Activated naive CD8-positive, alpha-beta T cell treated with anti-CD3 and anti-CD28 coated beads, Interleukin-2, amount 50 U/mL, for 24 hours (primary cell): Measurements from ENCODE around the gene DBNDD1.

ENCODE experiments used
- ATAC-seq: fragments of 150-1000 bp; cut with Tn5 transposase; one replicate; pipeline ENCODE4 v1.10.0; 2021
- DNase-seq: peaks from one replicate; pipeline ENCODE4 v3.0.0; 2021
- H3K27ac Mint-ChIP-seq: one replicate; pipeline ENCODE4 v1.8.0; 2021; ENCODE audit warnings: mild to moderate bottlenecking, mixed read lengths
- H3K27me3 Mint-ChIP-seq: one replicate; pipeline ENCODE4 v1.8.0; 2021; ENCODE audit warnings: mixed read lengths
- H3K36me3 Mint-ChIP-seq: one replicate; pipeline ENCODE4 v1.8.0; 2021; ENCODE audit warnings: low read depth, mixed read lengths
- H3K4me1 Mint-ChIP-seq: one replicate; pipeline ENCODE4 v1.8.0; 2021; ENCODE audit warnings: mixed read lengths
- H3K4me3 Mint-ChIP-seq: one replicate; pipeline ENCODE4 v1.8.0; 2021; ENCODE audit warnings: mild to moderate bottlenecking, moderate library complexity, mixed read lengths
- H3K9me3 Mint-ChIP-seq: one replicate; pipeline ENCODE4 v1.8.0; 2021; ENCODE audit warnings: mixed read lengths

The DBNDD1 gene

GRCh38 chr16:90026135-90026534 lies 6.9 kb upstream of the DBNDD1 start:
- Mint-ChIP-seq H3K36me3 (peaks cover 5% of the 10 kb centered on the region), H3K4me1 (peaks cover 17% of the 10 kb centered on the region), H3K4me3 (no peak overlapping the region), H3K9me3 (peaks cover 5% of the 10 kb centered on the region), H3K27me3 (no peaks in the 10 kb centered on the region), H3K27ac (no peak overlapping the region)
- ATAC-seq (no peak), DNase-seq (no peak)

DNA sequence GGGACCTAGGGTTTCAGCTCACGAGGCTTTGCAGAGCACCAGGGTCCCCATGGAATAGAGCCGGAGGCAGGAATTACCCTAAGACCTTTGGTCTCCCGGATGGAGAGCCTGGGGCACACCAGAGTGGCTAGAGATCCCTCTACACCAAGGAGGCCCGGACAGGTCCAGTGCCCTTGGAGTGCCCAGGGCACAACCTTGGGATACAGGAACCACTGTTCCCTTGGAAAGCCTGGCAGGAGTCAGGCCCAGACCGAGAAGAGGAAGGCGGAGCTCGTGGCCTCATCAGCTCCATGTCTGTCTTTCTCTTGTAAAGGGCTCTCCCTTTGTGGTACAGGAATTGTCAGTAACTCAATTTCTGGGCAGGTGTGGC lies 3.8 kb upstream of the DBNDD1 start:
- peaks cover 5% of the 10 kb centered on the region for H3K9me3 Mint-ChIP-seq
- peaks cover 26% of the 10 kb centered on the region for H3K4me1 Mint-ChIP-seq

DNA sequence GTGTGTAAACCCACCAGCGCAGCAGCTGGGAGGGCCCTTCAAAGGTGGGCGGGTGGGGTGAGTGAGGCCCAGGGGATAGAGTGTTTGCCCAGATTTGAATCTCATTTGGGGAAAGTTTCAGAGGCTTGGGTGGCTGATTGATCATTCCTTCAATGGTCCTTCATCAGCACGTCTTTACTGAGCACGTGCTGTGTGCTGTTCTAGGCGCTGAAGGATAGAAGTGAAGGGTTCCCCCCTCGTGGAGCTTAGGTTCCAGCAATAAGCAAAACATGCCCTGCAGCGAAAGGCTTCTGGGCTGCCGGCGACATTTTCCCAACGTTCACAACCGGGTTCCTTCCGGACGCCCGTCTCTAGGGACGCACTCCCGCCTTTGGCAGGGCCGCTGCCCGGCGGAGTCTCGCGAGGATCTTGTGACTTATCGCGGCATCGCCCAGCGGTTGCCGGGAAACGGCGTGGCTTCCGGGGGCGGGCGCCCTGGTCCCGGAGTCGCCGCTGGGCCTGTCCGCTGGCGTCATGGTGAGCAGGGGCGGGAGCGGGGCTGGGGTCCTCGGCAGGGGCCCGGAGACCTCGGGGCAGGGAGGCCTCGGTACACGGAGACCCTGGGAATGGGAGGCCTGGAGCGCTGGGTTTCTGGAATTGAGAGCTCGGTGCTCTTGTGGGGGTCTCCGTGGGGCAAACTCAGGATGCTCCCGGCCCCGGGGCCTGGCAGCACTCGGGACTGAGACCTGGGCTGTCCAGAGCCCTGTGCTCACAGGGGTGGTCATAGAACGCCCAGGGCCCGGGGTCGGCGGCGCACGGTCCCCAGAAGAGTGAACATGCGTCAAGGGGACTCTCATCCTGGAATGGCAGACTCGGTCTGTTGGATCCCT lies 3.2 kb upstream of the DBNDD1 start:
- ATAC-seq = peak; percentile 86
- Mint-ChIP-seq H3K4me1 (peaks cover 26% of the 10 kb centered on the region), H3K27ac (no peak overlapping the region), H3K4me3 (peak overlapping the region; percentile 65), H3K27me3 (peaks cover 13% of the 10 kb centered on the region), H3K36me3 (peaks cover 5% of the 10 kb centered on the region), H3K9me3 (peaks cover 5% of the 10 kb centered on the region)
- DNase-seq = peak; percentile 88

More for the DNA sequence above, 3.8 kb upstream of the DBNDD1 start:
- no peak overlapping the region for H3K27ac Mint-ChIP-seq
- H3K36me3 Mint-ChIP-seq = peaks cover 5% of the 10 kb centered on the region
- no peak for ATAC-seq
- DNase-seq = no peak
- H3K4me3 Mint-ChIP-seq = peak overlapping the region; percentile 65
- H3K27me3 Mint-ChIP-seq = peaks cover 13% of the 10 kb centered on the region

DNA sequence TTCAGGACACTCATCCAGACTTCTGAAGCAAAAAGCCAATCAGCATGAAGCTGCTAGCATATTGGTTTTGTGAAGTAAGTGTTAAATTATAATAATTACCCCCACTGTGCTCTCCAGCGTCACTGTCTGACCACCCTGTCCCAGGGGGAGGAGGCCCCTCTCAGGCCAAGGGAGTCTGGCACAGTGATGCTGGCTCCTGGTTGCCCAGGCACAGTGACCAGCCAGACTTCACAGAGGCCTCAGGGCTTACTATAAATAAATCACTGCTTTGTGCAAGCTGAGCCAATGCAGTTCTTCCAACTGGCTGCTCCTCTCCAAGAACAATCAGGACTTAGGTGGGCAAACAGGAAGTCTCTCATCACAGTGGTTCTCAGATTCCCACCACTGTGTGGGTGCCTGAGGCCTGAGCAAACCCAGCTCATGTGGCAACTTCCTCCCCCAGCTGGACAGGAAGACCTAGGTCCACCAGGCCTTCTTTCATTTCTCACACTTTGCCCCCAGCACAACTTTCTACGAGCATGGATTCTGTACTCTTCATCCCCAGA lies 1.7 kb upstream of the DBNDD1 start:
- Mint-ChIP-seq H3K4me1 (peaks cover 20% of the 10 kb centered on the region), H3K9me3 (peaks cover 5% of the 10 kb centered on the region), H3K27ac (no peak overlapping the region), H3K4me3 (no peak overlapping the region), H3K27me3 (peaks cover 13% of the 10 kb centered on the region), H3K36me3 (peaks cover 5% of the 10 kb centered on the region)
- no peak for ATAC-seq
- DNase-seq = no peak

- peaks cover 16% of the 10 kb centered on the region for H3K27me3 Mint-ChIP-seq
- H3K4me1 Mint-ChIP-seq = peaks cover 20% of the 10 kb centered on the region
- peak overlapping the region; percentile 75 for H3K4me3 Mint-ChIP-seq
- H3K9me3 Mint-ChIP-seq = peaks cover 5% of the 10 kb centered on the region
- H3K27ac Mint-ChIP-seq = peak overlapping the region; percentile 61
- no peak for ATAC-seq
- H3K36me3 Mint-ChIP-seq = peaks cover 5% of the 10 kb centered on the region
- no peak for DNase-seq
Observed at GRCh38 chr16:90020260-90020837, 1.1 kb upstream of the DBNDD1 start.

DNA sequence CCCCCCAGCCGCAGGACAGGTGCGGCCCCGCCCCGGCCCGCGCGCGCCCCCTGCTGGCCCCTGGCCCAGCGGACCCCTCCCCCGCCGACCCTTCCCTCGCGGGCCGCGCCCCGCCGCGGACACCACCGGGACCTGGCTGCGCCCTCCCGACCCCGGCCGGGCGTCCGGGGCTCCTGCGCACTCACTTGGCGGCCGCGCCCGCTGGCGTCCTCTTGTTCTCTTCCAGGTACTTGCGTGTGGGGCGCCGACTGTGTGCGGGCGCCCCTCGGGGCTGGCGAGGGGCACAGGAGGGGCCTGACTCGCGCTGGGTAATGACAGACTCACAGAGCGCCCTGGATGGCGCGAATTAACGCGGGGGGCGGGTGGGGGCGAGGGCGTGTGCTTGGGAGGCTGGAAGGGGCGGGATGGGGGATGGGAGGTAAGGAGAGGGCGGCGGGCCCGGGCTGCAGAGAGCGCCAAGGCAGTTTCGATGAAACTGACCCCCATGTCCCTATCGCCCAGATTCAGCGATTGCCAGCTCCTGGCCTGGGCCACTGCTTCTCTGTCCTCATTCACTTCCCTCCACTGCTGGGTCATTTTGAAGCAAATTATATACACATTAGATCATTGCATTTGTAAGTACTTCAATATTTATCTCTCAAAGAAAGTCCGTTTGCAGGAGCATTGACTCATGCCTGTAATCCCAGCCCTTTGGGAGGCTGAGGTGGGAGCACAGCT lies 445 bp upstream of the DBNDD1 start:
- Mint-ChIP-seq H3K9me3 (peaks cover 5% of the 10 kb centered on the region), H3K27me3 (peaks cover 18% of the 10 kb centered on the region), H3K36me3 (peaks cover 5% of the 10 kb centered on the region), H3K27ac (peak overlapping the region; percentile 61), H3K4me1 (peaks cover 20% of the 10 kb centered on the region), H3K4me3 (peak overlapping the region; percentile 75)
- DNase-seq = peak; percentile 53
- peak; percentile 35 for ATAC-seq

DNA sequence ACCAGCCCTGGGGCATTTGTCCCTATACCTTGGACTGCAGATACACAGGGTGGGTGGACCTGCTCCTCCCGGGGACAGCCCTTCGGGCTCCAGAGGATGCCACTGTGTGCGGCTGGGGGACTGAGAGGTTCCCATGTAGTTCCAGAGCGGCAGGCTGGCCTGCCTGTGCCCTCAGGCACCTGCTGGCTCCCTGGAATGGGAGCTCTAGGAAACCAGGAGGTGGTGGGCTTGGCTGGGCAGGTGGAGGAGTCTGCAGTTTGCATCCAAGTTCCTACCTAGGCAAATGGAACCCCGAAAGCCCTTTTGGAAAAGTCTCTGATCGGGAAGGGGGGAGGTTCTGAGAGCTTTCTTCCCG lies 982 bp downstream of the DBNDD1 start:
- Mint-ChIP-seq H3K27ac (no peak overlapping the region), H3K36me3 (peaks cover 5% of the 10 kb centered on the region), H3K4me3 (peak overlapping the region; percentile 52), H3K9me3 (peaks cover 5% of the 10 kb centered on the region), H3K27me3 (peaks cover 18% of the 10 kb centered on the region), H3K4me1 (peaks cover 20% of the 10 kb centered on the region)
- no peak for ATAC-seq
- DNase-seq = no peak

- Mint-ChIP-seq H3K4me1 (peaks cover 11% of the 10 kb centered on the region), H3K9me3 (no peaks in the 10 kb centered on the region), H3K27me3 (peaks cover 18% of the 10 kb centered on the region), H3K36me3 (no peaks in the 10 kb centered on the region), H3K4me3 (no peak overlapping the region), H3K27ac (no peak overlapping the region)
- DNase-seq = no peak
- ATAC-seq = no peak
Observed at GRCh38 chr16:90016339-90016950, 2.8 kb downstream of the DBNDD1 start.

DNA sequence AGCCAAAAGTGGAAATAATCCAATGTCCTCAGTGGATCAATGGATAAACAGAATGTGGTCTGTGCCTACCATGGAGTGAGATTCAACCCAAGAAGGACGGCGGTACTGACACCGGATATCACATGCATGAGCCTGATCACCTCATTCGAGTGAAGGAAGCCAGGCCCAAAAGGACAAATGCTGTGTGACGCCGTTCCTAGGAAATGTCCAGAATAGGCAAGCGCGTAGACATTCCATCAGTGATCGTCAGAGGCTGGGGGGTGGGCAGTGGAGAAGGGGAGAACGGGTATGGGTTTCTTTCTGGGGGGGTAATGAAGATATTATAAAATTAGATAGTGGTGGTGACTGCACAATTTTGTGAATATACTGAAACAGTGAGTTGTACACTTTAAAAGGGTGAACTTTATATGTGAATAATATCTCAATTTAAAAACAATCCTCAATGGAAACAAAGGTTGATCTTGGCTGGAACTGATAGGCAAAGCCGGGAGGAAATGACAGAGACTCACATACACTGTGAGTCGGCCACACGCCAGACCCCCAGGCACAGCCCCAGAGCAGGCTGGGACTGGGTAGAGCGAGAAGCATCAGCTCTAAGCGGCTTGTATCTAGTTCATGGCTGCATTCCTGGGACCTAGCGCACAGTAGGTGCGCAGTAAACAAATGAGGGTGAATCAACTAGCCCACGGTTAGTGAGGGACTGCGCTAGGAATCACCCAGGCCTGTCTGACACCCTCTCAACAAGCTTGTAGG lies 3.5 kb downstream of the DBNDD1 start:
- Mint-ChIP-seq H3K27me3 (peaks cover 17% of the 10 kb centered on the region), H3K9me3 (no peaks in the 10 kb centered on the region), H3K27ac (no peak overlapping the region), H3K4me3 (no peak overlapping the region), H3K4me1 (peaks cover 8% of the 10 kb centered on the region), H3K36me3 (no peaks in the 10 kb centered on the region)
- ATAC-seq = no peak
- DNase-seq = no peak

GRCh38 chr16:90012991-90013745 lies 6.1 kb downstream of the DBNDD1 start:
- Mint-ChIP-seq H3K4me3 (no peak overlapping the region), H3K9me3 (no peaks in the 10 kb centered on the region), H3K27me3 (peaks cover 4% of the 10 kb centered on the region), H3K27ac (no peak overlapping the region), H3K4me1 (peaks cover 20% of the 10 kb centered on the region), H3K36me3 (no peaks in the 10 kb centered on the region)
- DNase-seq = no peak
- ATAC-seq = no peak

GRCh38 chr16:90011908-90012501 lies 7.3 kb downstream of the DBNDD1 start:
- H3K4me1 Mint-ChIP-seq = peaks cover 24% of the 10 kb centered on the region
- H3K9me3 Mint-ChIP-seq = no peaks in the 10 kb centered on the region
- no peak overlapping the region for H3K27ac Mint-ChIP-seq
- no peak overlapping the region for H3K4me3 Mint-ChIP-seq
- no peak for DNase-seq
- ATAC-seq = no peak
- H3K36me3 Mint-ChIP-seq = no peaks in the 10 kb centered on the region
- peaks cover 4% of the 10 kb centered on the region for H3K27me3 Mint-ChIP-seq

DNA sequence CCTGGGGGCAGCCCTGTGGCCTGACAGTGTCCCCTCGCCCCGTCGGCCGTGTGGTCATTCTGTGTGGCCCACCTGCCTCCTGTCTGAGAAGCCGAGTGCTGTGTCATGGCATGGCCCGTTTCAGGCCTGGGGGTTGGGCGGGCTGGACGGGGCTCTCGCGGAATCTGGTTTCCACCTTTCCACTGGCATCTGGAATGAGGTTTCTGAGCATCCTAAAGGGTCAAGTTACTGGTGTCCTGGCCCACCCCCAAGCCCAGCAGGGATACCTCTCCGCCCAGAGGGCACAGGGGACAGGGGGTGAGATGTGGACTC lies 7.8 kb downstream of the DBNDD1 start:
- H3K27ac Mint-ChIP-seq = no peak overlapping the region
- H3K27me3 Mint-ChIP-seq = peaks cover 4% of the 10 kb centered on the region
- no peak for DNase-seq
- no peak overlapping the region for H3K4me3 Mint-ChIP-seq
- H3K9me3 Mint-ChIP-seq = no peaks in the 10 kb centered on the region
- H3K36me3 Mint-ChIP-seq = no peaks in the 10 kb centered on the region
- no peak for ATAC-seq
- peaks cover 24% of the 10 kb centered on the region for H3K4me1 Mint-ChIP-seq
